Activated CD4-positive, CD25-positive, alpha-beta regulatory T cell treated with anti-CD3 and anti-CD28 coated beads, Interleukin-2, amount 50 U/mL, for 24 hours (primary cell): Measurements from ENCODE around the gene NHLRC2.

Experiments used
- ATAC-seq, 2 donors: fragments of 150-1000 bp; cut with Tn5 transposase; one replicate each; pipeline ENCODE4 v1.10.0; 2021; ENCODE audit warnings: mild to moderate bottlenecking in 1 of 2, moderate library complexity in 1 of 2

The NHLRC2 gene

GRCh38 chr10:113859261-113859660 lies 4.8 kb downstream of the NHLRC2 start:
- ATAC-seq, result no peak

GRCh38 chr10:113865901-113866300 lies 11.4 kb downstream of the NHLRC2 start:
- ATAC-seq, result no peak

GRCh38 chr10:113866551-113867394 lies 12.3 kb downstream of the NHLRC2 start:
- no peak for ATAC-seq

GRCh38 chr10:113867904-113868303 lies 13.4 kb downstream of the NHLRC2 start:
- ATAC-seq, result no peak

- ATAC-seq, result no peak
These were observed 15.3 kb downstream of the NHLRC2 start for GRCh38 chr10:113869789-113870188.

- no peak for ATAC-seq
These were observed 17.9 kb downstream of the NHLRC2 start for GRCh38 chr10:113872139-113873030.

- no peak for ATAC-seq
These were observed 20.8 kb downstream of the NHLRC2 start for GRCh38 chr10:113875212-113875611.

GRCh38 chr10:113876461-113876860 lies 22.0 kb downstream of the NHLRC2 start:
- ATAC-seq, result no peak

- ATAC-seq, result no peak
These were observed 25.2 kb downstream of the NHLRC2 start for GRCh38 chr10:113879691-113880090.

- ATAC-seq, result no peak
These were observed 25.8 kb downstream of the NHLRC2 start for GRCh38 chr10:113880236-113880635.

GRCh38 chr10:113882240-113882639 lies 27.8 kb downstream of the NHLRC2 start:
- no peak for ATAC-seq

GRCh38 chr10:113889911-113890310 lies 35.5 kb downstream of the NHLRC2 start:
- ATAC-seq, result no peak

- ATAC-seq, result no peak
These were observed 36.3 kb downstream of the NHLRC2 start for GRCh38 chr10:113890769-113891168.

- no peak for ATAC-seq
These were observed 37.0 kb downstream of the NHLRC2 start for GRCh38 chr10:113891476-113891875.

- ATAC-seq, result no peak
These were observed 39.1 kb downstream of the NHLRC2 start for GRCh38 chr10:113893570-113893969.

- no peak for ATAC-seq
These were observed 40.1 kb downstream of the NHLRC2 start for GRCh38 chr10:113894581-113894980.

- ATAC-seq, result no peak
These were observed 40.6 kb downstream of the NHLRC2 start for GRCh38 chr10:113895018-113895417.

- ATAC-seq, result no peak
These were observed 43.5 kb downstream of the NHLRC2 start for GRCh38 chr10:113897693-113898618.

- ATAC-seq, result no peak
These were observed 45.6 kb downstream of the NHLRC2 start for GRCh38 chr10:113899952-113900598.

GRCh38 chr10:113905756-113906155 lies 51.3 kb downstream of the NHLRC2 start:
- no peak for ATAC-seq

GRCh38 chr10:113907166-113907565 lies 52.7 kb downstream of the NHLRC2 start:
- no peak for ATAC-seq

GRCh38 chr10:113908236-113908635 lies 53.8 kb downstream of the NHLRC2 start:
- no peak for ATAC-seq
